A172 (cell line): ENCODE data around the gene SRD5A2. TPM values are rescaled to one million over a fixed set of nuclear protein-coding genes. Genes with fewer than 3 reads are reported as not detected.

ENCODE experiments used
- total RNA-seq: library from RNA; depleted of rRNA; stranded (reverse); fragments of >200 nt; shearing (Covaris generic); gene quantifications from 2 replicates; pipeline ENCODE4 v1.2.3, GENCODE V29; 2014; rRNA removed

Gene SRD5A2
- total RNA-seq, 1 experiment from 2014 or later: not detected

Other genes with a start within 250 kb of the SRD5A2 start
- gene XDH, start 166.2 kb downstream of the SRD5A2 start, total RNA-seq: 0.19 and 0.34 TPM in 2 replicates